ENCODE measurements around the gene SIGLEC9.

The SIGLEC9 gene

GRCh38 chr19:51128227-51128626 is 3.5 kb downstream of the SIGLEC9 start:
- DNase-seq (ENCODE audit: low read depth): no peak
- no peak overlapping the region for H3K4me3 ChIP-seq (ENCODE audit: low read length)
- no peak for TF ChIP-seq CTCF (conservative IDR thresholded peaks at IDR 0.05; ENCODE audit: low read length)

- DNase-seq (ENCODE audit: low read depth): no peak
- TF ChIP-seq CTCF (conservative IDR thresholded peaks at IDR 0.05; ENCODE audit: low read length): no peak
- no peak overlapping the region for H3K4me3 ChIP-seq (ENCODE audit: low read length)
These were observed 5.0 kb downstream of the SIGLEC9 start for GRCh38 chr19:51129716-51130115.

- H3K4me3 ChIP-seq (ENCODE audit: low read length): no peak overlapping the region
- TF ChIP-seq CTCF (conservative IDR thresholded peaks at IDR 0.05; ENCODE audit: low read length): peak; percentile 27; the same call in 1 of the 2 replicates
- DNase-seq (ENCODE audit: low read depth): peak; percentile 65
These were observed 7.3 kb downstream of the SIGLEC9 start for GRCh38 chr19:51131780-51132680.

GRCh38 chr19:51135004-51135403 is 10.3 kb downstream of the SIGLEC9 start:
- DNase-seq (ENCODE audit: low read depth): no peak
- no peak overlapping the region for H3K4me3 ChIP-seq (ENCODE audit: low read length)
- TF ChIP-seq CTCF (conservative IDR thresholded peaks at IDR 0.05; ENCODE audit: low read length): no peak

- no peak overlapping the region for H3K4me3 ChIP-seq (ENCODE audit: low read length)
- DNase-seq (ENCODE audit: low read depth): no peak
- no peak for TF ChIP-seq CTCF (conservative IDR thresholded peaks at IDR 0.05; ENCODE audit: low read length)
These were observed 11.5 kb downstream of the SIGLEC9 start for GRCh38 chr19:51135986-51136762.

GRCh38 chr19:51136851-51137551 is 12.3 kb downstream of the SIGLEC9 start:
- no peak for TF ChIP-seq CTCF (conservative IDR thresholded peaks at IDR 0.05; ENCODE audit: low read length)
- DNase-seq (ENCODE audit: low read depth): no peak
- H3K4me3 ChIP-seq (ENCODE audit: low read length): no peak overlapping the region

Data from AG10803 (cell line).